Trophoblast cell (in vitro differentiated cells and primary cell): ENCODE data around the gene REEP6.

ENCODE experiments used
- DNase-seq, 2 donors: peaks; one replicate each; pipeline ENCODE4 v3.0.0-alpha.2; 2016
- H2AFZ ChIP-seq: 2 replicates; pipeline ENCODE4 v1.6.1; 2013; ENCODE audit warnings: low read length, moderate library complexity, mild to moderate bottlenecking; ENCODE audit not compliant: insufficient read depth, poor library complexity
- H2AK5ac ChIP-seq: 2 replicates; pipeline ENCODE4 v1.6.1; 2013; ENCODE audit warnings: mild to moderate bottlenecking, low read length
- H2BK120ac ChIP-seq: 2 replicates; pipeline ENCODE4 v1.6.1; 2013; ENCODE audit warnings: low read length, mild to moderate bottlenecking, moderate library complexity; ENCODE audit not compliant: insufficient read depth, poor library complexity
- H2BK12ac ChIP-seq: 2 replicates; pipeline ENCODE4 v1.6.1; 2013; ENCODE audit warnings: mild to moderate bottlenecking, low read length, moderate library complexity
- H2BK5ac ChIP-seq: 2 replicates; pipeline ENCODE4 v1.6.1; 2013; ENCODE audit warnings: low read length, low read depth, moderate library complexity, mild to moderate bottlenecking; ENCODE audit not compliant: poor library complexity
- H3K14ac ChIP-seq: 2 replicates; pipeline ENCODE4 v1.6.1; 2013; ENCODE audit warnings: mild to moderate bottlenecking, low read length
- H3K18ac ChIP-seq: 2 replicates; pipeline ENCODE4 v1.6.1; 2013; ENCODE audit warnings: mild to moderate bottlenecking, low read length
- H3K23ac ChIP-seq: 2 replicates; pipeline ENCODE4 v1.6.1; 2013; ENCODE audit warnings: low read length
- H3K27ac ChIP-seq: 2 replicates; pipeline ENCODE4 v1.5.1; 2013; ENCODE audit warnings: low read depth, mild to moderate bottlenecking, inconsistent platforms, low read length, moderate library complexity
- H3K27me3 ChIP-seq: 2 replicates; pipeline ENCODE4 v1.6.1; 2013; ENCODE audit warnings: inconsistent platforms, mild to moderate bottlenecking, low read length, moderate library complexity; ENCODE audit not compliant: insufficient read depth
- H3K36me3 ChIP-seq, 2 experiments: 1 replicate in 1 of 2; 2 replicates in 1 of 2; pipeline ENCODE4 v1.6.1; 2013; ENCODE audit warnings: low read length in 2 of 2, mild to moderate bottlenecking in 2 of 2, moderate library complexity in 1 of 2; ENCODE audit not compliant: insufficient read depth in 2 of 2, control insufficient read depth in 1 of 2
- H3K4ac ChIP-seq: 2 replicates; pipeline ENCODE4 v1.6.1; 2013; ENCODE audit warnings: low read depth, mild to moderate bottlenecking, low read length, moderate library complexity
- H3K4me1 ChIP-seq, 2 experiments: 1 replicate in 1 of 2; 2 replicates in 1 of 2; pipeline ENCODE4 v1.6.1; 2013; ENCODE audit warnings: low read length in 2 of 2, mild to moderate bottlenecking in 2 of 2, moderate library complexity in 1 of 2; ENCODE audit not compliant: insufficient read depth in 2 of 2, control insufficient read depth in 1 of 2
- H3K4me2 ChIP-seq: 2 replicates; pipeline ENCODE4 v1.6.1; 2013; ENCODE audit warnings: inconsistent platforms, mild to moderate bottlenecking, low read length, moderate library complexity
- H3K4me3 ChIP-seq: 2 replicates; pipeline ENCODE4 v1.5.1; 2013; ENCODE audit warnings: mild to moderate bottlenecking, low read depth, low read length, inconsistent platforms
- H3K79me1 ChIP-seq: one replicate; pipeline ENCODE4 v1.6.1; 2013; ENCODE audit warnings: low read length
- H3K79me2 ChIP-seq: 2 replicates; pipeline ENCODE4 v1.6.1; 2013; ENCODE audit warnings: low read length, mild to moderate bottlenecking; ENCODE audit not compliant: control insufficient read depth, insufficient read depth, poor library complexity
- H3K9ac ChIP-seq: 2 replicates; pipeline ENCODE4 v1.6.1; 2013; ENCODE audit warnings: mild to moderate bottlenecking, low read length
- H3K9me3 ChIP-seq: 2 replicates; pipeline ENCODE4 v1.6.1; 2013; ENCODE audit warnings: low read depth, mild to moderate bottlenecking, control low read depth, inconsistent platforms, low read length; ENCODE audit not compliant: insufficient read depth
- H4K12ac ChIP-seq: 2 replicates; pipeline ENCODE4 v1.6.1; 2013; ENCODE audit warnings: low read depth, mild to moderate bottlenecking, low read length, moderate library complexity
- H4K8ac ChIP-seq: 2 replicates; pipeline ENCODE4 v1.6.1; 2013; ENCODE audit warnings: low read depth, mild to moderate bottlenecking, low read length, moderate library complexity
- H4K91ac ChIP-seq: one replicate; pipeline ENCODE4 v1.6.1; 2013; ENCODE audit warnings: low read depth, mild to moderate bottlenecking, low read length, moderate library complexity
- WGBS: extraction: QIAGEN DNeasy Blood & Tissue Kit; methylation state at CpG from one replicate; pipeline ENCODE4 v1.1.7; 2013; ENCODE audit warnings: missing lambda C conversion rate; ENCODE audit not compliant: insufficient read length, insufficient coverage; ENCODE audit errors: extremely low coverage; 5-methylcytosine and 5-hydroxymethylcytosine counted together

Gene REEP6

DNA sequence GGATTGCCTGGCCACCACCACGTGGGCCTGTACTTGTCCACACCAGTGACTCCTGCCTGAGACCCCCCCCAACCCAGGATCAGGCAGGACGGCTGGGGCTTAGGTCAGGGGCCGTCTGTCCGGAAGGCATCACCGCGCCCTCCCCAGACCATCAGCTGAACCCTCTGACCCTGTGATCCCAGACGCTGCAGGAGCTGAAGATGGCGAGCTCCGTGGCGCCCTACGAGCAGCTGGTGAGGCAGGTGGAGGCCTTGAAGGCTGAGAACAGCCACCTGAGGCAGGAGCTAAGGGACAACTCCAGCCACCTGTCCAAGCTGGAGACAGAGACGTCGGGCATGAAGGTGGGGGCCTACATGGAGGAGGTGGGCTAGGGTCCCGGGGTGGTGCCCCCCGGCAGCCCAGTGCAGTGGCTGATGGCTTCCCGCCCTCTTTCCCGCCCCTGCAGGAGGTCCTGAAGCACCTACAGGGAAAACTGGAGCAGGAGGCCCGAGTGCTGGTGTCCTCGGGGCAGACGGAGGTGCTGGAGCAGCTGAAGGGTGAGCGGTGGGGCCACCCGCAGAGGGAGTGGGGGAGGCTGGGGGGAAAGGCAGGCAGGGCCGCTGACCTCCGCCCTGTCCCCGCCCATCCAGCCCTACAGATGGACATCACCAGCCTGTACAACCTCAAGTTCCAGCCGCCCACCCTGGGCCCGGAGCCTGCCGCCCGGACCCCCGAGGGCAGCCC, 38.0 kb upstream of the REEP6 start:
- Histone ChIP-seq H2AFZ (no peak overlapping the region), H3K4me3 (no peak overlapping the region), H3K4me1 (no peaks in the 10 kb centered on the region), H3K9ac (no peak overlapping the region), H4K8ac (no peak overlapping the region), H3K9me3 (peaks cover 26% of the 10 kb centered on the region), H3K79me1 (no peaks in the 10 kb centered on the region), H2AK5ac (no peak overlapping the region), H4K91ac (no peak overlapping the region), H2BK12ac (no peak overlapping the region), H2BK120ac (no peak overlapping the region), H3K18ac (no peak overlapping the region), H4K12ac (no peak overlapping the region), H2BK5ac (no peak overlapping the region), H3K4me2 (no peak overlapping the region), H3K23ac (no peak overlapping the region), H3K79me2 (no peaks in the 10 kb centered on the region), H3K27me3 (peaks cover 40% of the 10 kb centered on the region), H3K14ac (no peak overlapping the region), H3K27ac (no peak overlapping the region), H3K36me3 (no peaks in the 10 kb centered on the region), H3K4ac (no peak overlapping the region)
- no peak for DNase-seq
- no CpG with 5 or more reads among the region's 30 CpGs for WGBS

DNA sequence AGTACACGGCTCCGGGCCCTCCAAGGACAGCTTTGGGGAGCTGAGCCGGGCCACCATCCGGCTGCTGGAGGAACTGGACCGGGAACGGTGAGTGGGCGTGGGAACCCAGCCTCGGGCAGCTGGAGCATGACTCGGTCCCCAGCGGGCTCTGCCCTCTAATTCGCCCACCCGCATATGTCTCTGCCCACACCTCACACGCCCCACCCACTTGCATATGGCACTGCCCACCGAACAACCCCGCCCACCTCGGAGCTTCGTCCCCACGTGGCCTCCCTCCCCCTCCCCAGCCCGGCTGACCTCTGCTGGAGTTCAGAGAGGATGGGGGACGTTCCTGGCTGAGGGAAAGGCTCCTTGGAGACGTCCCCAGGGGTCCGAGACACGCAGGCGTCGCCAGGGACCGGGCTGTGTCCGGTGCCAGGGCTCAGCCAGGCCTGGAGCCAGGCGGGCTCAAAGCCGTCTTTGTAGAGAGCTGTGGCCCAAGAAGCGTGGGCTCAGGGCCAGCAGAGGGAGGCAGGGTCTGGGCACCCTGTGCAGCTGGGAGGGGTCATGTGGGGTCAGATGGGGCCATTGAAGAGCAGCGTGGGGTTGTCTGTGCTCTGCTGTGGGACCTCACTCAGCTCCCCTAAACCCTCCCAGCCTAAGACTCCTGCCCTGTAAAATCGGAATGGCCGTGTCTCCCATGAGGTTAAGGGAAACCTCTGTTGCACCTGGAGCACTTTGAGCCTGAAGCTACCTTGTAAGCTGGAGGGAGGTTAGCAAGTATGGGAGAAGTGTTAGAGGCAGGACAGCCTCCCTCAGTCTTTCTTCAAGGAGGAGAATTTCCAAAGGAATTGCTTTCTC, 37.2 kb upstream of the REEP6 start:
- no peak overlapping the region for H3K4me3 ChIP-seq
- H4K8ac ChIP-seq = no peak overlapping the region
- H2BK5ac ChIP-seq = no peak overlapping the region
- H2AK5ac ChIP-seq = no peak overlapping the region
- no peak overlapping the region for H3K4ac ChIP-seq
- no peak overlapping the region for H3K9ac ChIP-seq
- H2BK120ac ChIP-seq = no peak overlapping the region
- peaks cover 26% of the 10 kb centered on the region for H3K9me3 ChIP-seq
- no peak overlapping the region for H4K12ac ChIP-seq
- no peak overlapping the region for H3K18ac ChIP-seq
- no peak overlapping the region for H3K23ac ChIP-seq
- H3K4me2 ChIP-seq = no peak overlapping the region
- H3K36me3 ChIP-seq = no peaks in the 10 kb centered on the region
- WGBS = no CpG with 5 or more reads among the region's 33 CpGs
- H3K27me3 ChIP-seq = peaks cover 37% of the 10 kb centered on the region
- H2AFZ ChIP-seq = no peak overlapping the region
- no peak overlapping the region for H3K27ac ChIP-seq
- no peak for DNase-seq
- H4K91ac ChIP-seq = no peak overlapping the region
- H3K4me1 ChIP-seq = no peaks in the 10 kb centered on the region
- H3K79me2 ChIP-seq = no peaks in the 10 kb centered on the region
- no peak overlapping the region for H2BK12ac ChIP-seq
- H3K14ac ChIP-seq = no peak overlapping the region
- H3K79me1 ChIP-seq = no peaks in the 10 kb centered on the region

DNA sequence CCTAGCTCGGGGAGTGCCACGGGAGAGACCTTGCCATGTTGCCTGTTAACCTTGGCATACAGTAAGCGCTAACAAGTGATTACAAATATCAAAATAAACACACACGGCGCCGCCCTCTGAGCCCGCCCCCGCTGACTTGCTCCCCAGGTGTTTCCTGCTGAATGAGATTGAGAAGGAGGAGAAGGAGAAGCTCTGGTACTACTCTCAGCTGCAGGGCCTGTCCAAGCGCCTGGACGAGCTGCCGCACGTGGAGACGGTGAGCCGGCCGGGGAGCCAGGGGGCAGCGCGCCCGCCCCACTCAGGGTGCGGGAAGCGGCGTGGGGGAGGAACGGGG, 36.0 kb upstream of the REEP6 start:
- Histone ChIP-seq H4K12ac (no peak overlapping the region), H3K27me3 (peaks cover 25% of the 10 kb centered on the region), H2BK5ac (no peak overlapping the region), H3K14ac (no peak overlapping the region), H3K4me1 (no peaks in the 10 kb centered on the region), H2AFZ (no peak overlapping the region), H2BK12ac (no peak overlapping the region), H3K18ac (no peak overlapping the region), H3K9ac (no peak overlapping the region), H2BK120ac (no peak overlapping the region), H3K9me3 (peaks cover 23% of the 10 kb centered on the region), H3K79me2 (no peaks in the 10 kb centered on the region), H3K4ac (no peak overlapping the region), H3K23ac (no peak overlapping the region), H3K36me3 (peaks cover 0 to under 1% of the 10 kb centered on the region in 2 experiments), H3K27ac (no peak overlapping the region), H2AK5ac (no peak overlapping the region), H3K4me2 (no peak overlapping the region), H3K4me3 (peak overlapping the region; percentile 18), H4K8ac (no peak overlapping the region), H3K79me1 (no peaks in the 10 kb centered on the region), H4K91ac (no peak overlapping the region)
- DNase-seq = no peak
- WGBS = no CpG with 5 or more reads among the region's 22 CpGs

DNA sequence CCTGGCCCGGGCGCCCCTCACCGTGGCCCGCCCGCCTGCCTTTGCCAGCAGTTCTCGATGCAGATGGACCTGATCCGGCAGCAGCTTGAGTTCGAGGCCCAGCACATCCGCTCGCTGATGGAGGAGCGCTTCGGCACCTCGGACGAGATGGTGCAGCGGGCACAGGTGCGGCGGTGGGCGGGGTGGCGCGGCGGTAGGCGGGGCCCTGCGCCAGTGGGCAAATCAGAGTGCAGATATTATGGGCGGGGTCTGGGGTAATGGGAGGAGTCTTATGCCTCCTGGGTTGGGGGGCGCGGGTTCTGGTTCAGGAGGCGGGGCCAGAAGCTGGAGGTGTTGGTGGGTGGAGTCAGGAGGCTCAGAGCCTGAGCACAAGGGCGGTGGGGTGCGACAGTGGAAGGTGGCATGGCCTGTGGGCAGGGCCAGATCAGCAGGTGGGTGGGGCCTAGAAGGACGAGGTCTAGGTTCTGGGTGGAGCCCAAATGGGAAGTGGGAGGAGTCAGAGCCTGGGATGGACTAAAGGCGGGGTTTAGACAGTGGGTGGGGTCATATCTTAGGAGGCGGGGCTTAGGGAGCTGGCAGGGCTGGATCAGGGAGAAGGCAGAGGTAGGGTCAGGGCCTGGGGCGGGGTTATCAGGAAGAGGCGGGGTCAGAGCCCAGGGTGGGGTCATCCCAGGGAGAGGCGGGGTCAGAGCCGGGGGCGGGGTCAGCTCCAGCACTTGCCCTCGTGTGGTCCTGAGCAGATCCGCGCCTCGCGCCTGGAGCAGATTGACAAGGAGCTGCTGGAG, 35.5 kb upstream of the REEP6 start:
- no peak overlapping the region for H2BK5ac ChIP-seq
- DNase-seq = peak in 1 of 2 donors; percentile 51
- H2BK12ac ChIP-seq = no peak overlapping the region
- H3K4me1 ChIP-seq = no peaks in the 10 kb centered on the region
- WGBS = no CpG with 5 or more reads among the region's 42 CpGs
- H3K14ac ChIP-seq = no peak overlapping the region
- H3K4ac ChIP-seq = no peak overlapping the region
- no peak overlapping the region for H3K4me2 ChIP-seq
- H3K4me3 ChIP-seq = no peak overlapping the region
- no peaks in the 10 kb centered on the region for H3K79me2 ChIP-seq
- no peak overlapping the region for H4K8ac ChIP-seq
- no peak overlapping the region for H3K23ac ChIP-seq
- H4K91ac ChIP-seq = no peak overlapping the region
- H3K79me1 ChIP-seq = no peaks in the 10 kb centered on the region
- H2AK5ac ChIP-seq = no peak overlapping the region
- no peak overlapping the region for H2AFZ ChIP-seq
- H3K9me3 ChIP-seq = peaks cover 19% of the 10 kb centered on the region
- no peak overlapping the region for H3K9ac ChIP-seq
- H4K12ac ChIP-seq = no peak overlapping the region
- no peak overlapping the region for H3K18ac ChIP-seq
- no peak overlapping the region for H3K27ac ChIP-seq
- H2BK120ac ChIP-seq = no peak overlapping the region
- H3K27me3 ChIP-seq = peaks cover 20% of the 10 kb centered on the region
- H3K36me3 ChIP-seq = peaks cover 3 to 5% of the 10 kb centered on the region in 2 experiments
